Esophagus squamous epithelium (tissue), 4 donors: Measurements from ENCODE around the gene SMR3A.

ENCODE experiments used
- POLR2A ChIP-seq, 4 donors: fragments of 450-650 bp; IDR thresholded peaks; one replicate each; pipeline ENCODE4 v1.6.1; 2017; ENCODE audit warnings: antibody characterized with exemption in 4 of 4, mild to moderate bottlenecking in 4 of 4, moderate library complexity in 3 of 4
- TF ChIP-seq, protein P1 (sequence below), 6 experiments: fragments of 450-650 bp in 4 of 6; fragments of 200-600 bp in 2 of 6; sonication (generic) in 2 of 6; IDR thresholded peaks; one replicate each; pipeline ENCODE4 v1.5.1; 2016 to 2019; ENCODE audit warnings: antibody characterized with exemption in 6 of 6, mild to moderate bottlenecking in 4 of 6, moderate library complexity in 4 of 6

DNA sequence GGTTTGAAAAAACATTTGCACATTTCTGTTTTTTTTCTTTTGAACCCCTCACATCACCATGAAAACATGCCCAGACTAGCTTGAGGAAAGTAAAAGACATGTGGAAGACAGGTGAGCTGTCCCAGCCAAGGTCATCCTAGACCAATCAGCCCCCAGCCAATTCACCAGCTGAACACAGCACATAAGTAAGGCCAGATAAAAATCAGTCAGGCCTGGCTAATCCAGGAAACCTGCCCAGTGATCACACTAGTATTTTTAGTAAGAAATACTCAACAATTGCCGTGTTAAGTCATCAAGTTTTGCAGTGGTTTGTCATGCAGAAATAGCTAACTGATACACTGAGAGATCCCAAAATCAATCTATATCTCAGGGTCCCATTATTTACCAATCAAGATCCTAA is 4.4 kb upstream of the SMR3A start:
- no peak for TF ChIP-seq POLR2A (IDR thresholded peaks at IDR 0.05)
- TF ChIP-seq, protein P1, sequence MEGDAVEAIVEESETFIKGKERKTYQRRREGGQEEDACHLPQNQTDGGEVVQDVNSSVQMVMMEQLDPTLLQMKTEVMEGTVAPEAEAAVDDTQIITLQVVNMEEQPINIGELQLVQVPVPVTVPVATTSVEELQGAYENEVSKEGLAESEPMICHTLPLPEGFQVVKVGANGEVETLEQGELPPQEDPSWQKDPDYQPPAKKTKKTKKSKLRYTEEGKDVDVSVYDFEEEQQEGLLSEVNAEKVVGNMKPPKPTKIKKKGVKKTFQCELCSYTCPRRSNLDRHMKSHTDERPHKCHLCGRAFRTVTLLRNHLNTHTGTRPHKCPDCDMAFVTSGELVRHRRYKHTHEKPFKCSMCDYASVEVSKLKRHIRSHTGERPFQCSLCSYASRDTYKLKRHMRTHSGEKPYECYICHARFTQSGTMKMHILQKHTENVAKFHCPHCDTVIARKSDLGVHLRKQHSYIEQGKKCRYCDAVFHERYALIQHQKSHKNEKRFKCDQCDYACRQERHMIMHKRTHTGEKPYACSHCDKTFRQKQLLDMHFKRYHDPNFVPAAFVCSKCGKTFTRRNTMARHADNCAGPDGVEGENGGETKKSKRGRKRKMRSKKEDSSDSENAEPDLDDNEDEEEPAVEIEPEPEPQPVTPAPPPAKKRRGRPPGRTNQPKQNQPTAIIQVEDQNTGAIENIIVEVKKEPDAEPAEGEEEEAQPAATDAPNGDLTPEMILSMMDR (IDR thresholded peaks at IDR 0.05): no peak
